Measurements from ENCODE around the gene PRICKLE1. TPM values are rescaled to one million over a fixed set of nuclear protein-coding genes. Genes with fewer than 3 reads are reported as not detected.

Gene PRICKLE1
- total RNA-seq, 1 donor from 2014 or later, result 9.4 TPM

DNA sequence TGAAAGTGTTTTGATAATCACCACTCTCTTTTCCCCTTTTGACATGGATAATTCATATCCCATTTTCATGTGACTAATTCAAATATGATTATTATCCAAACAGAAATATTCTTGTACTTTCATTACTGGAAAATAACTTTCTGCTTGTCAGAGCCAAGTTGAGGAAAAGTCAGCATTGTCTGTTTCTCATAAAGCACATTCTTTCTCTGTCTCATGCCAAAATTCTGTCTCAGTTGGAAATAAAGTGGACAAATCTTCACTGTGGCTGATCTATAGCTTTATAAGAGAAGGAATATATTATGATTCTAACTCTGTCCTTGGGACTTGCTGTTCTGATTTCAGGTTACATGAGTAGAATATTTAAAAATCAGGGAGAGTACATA is 22.7 kb upstream of the PRICKLE1 start:
- peaks cover 3% of the 10 kb centered on the region for H3K36me3 Mint-ChIP-seq (ENCODE audit: low read depth)
- peaks cover 6% of the 10 kb centered on the region for H3K4me1 Mint-ChIP-seq
- no peak for DNase-seq (ENCODE audit: low read depth, low spot score)
- no peak overlapping the region for H3K4me3 Mint-ChIP-seq
- no peaks in the 10 kb centered on the region for H3K27me3 Mint-ChIP-seq (ENCODE audit: low read depth)
- no peak overlapping the region for H3K27ac Mint-ChIP-seq (ENCODE audit: unreplicated experiment)
- H3K9me3 Mint-ChIP-seq, result peaks cover 6% of the 10 kb centered on the region
- TF ChIP-seq, protein P1, sequence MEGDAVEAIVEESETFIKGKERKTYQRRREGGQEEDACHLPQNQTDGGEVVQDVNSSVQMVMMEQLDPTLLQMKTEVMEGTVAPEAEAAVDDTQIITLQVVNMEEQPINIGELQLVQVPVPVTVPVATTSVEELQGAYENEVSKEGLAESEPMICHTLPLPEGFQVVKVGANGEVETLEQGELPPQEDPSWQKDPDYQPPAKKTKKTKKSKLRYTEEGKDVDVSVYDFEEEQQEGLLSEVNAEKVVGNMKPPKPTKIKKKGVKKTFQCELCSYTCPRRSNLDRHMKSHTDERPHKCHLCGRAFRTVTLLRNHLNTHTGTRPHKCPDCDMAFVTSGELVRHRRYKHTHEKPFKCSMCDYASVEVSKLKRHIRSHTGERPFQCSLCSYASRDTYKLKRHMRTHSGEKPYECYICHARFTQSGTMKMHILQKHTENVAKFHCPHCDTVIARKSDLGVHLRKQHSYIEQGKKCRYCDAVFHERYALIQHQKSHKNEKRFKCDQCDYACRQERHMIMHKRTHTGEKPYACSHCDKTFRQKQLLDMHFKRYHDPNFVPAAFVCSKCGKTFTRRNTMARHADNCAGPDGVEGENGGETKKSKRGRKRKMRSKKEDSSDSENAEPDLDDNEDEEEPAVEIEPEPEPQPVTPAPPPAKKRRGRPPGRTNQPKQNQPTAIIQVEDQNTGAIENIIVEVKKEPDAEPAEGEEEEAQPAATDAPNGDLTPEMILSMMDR (conservative IDR thresholded peaks at IDR 0.05), result no peak

DNA sequence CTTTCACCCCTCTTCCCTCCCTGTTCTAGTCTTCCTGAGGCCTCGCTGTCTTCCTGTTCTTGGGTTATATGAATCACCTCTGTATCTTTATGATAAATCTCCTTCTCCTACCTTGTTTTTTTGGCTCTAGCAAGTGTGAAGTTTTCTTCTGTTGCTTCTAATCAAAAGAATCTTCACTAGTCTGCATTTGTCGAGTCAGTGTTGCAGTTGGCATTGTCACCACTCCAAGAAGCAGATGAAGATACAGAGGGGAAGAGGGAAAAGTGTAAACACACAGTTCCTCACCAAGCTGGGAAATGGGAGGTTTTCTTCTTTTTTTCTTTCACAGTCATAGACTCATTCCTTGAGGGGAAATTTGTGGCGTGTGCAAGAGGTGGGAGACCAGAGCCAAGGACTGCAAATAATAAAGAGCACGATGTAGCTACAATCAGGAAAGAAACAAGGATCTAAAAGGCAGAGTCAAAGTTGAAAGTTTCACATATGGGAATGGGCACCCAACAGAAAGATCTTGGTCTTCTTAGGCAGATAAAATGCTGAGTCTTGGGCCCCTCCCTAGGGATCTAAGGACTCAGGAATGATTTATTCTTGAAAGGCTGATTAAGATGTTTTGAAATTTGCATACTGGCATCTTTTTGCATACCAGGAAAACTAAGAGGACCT is 22.2 kb upstream of the PRICKLE1 start:
- H3K4me3 Mint-ChIP-seq, result no peak overlapping the region
- H3K27me3 Mint-ChIP-seq (ENCODE audit: low read depth), result no peaks in the 10 kb centered on the region
- no peak for DNase-seq (ENCODE audit: low read depth, low spot score)
- H3K4me1 Mint-ChIP-seq, result peaks cover 6% of the 10 kb centered on the region
- no peak overlapping the region for H3K27ac Mint-ChIP-seq (ENCODE audit: unreplicated experiment)
- peaks cover 3% of the 10 kb centered on the region for H3K36me3 Mint-ChIP-seq (ENCODE audit: low read depth)
- TF ChIP-seq, protein P1 (conservative IDR thresholded peaks at IDR 0.05), result no peak
- H3K9me3 Mint-ChIP-seq, result peaks cover 6% of the 10 kb centered on the region

DNA sequence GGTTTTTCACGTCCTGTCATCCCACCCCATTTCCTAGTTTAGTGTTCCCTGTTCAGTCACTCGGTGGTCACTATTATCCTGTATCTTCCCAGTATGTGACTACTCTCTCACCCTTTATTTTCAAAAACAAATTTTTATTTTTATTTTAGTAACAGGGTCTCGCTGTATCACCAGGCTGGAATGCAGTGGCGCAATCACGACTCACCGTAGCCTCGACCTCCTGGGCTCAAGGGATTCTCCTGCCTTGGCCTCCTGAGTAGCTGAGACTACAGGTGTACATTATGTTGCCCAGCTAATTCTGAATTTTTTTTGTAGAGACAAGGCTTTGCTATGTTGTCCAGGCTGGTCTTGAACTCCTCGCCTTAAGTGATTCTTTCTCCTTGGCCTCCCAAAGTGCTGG is 20.1 kb upstream of the PRICKLE1 start:
- H3K27ac Mint-ChIP-seq (ENCODE audit: unreplicated experiment), result no peak overlapping the region

DNA sequence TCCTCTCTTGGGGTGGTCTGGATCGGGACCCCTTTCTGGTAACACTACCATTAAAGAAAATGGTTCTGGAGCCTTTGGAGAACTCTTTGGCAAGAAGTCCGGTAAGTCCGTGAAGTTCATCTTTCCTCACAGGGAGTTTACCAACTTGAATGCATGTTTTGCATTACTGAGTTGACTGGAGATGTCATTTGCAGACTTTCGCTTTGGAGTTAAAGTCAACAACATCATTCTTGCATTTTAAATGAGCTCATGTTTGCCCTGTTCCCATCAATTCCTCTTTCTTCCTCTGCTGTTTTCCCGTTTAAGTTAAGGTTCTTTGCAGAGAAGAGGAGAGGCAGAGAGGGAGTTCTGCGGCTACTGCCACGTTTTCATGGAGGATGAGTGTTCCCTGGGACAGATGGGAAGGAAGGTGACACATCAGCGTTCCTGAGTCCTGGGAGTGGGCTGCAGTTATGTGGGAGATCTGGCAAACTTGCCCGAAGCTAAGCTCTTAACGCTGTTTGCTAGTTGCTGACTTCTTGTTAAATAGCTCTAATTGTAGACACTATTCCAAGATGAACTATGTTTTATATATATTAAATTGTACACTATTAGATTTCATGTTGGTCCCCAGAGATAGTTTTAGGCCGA is 18.8 kb upstream of the PRICKLE1 start:
- Mint-ChIP-seq H3K27me3 (ENCODE audit: low read depth) (no peaks in the 10 kb centered on the region), H3K36me3 (ENCODE audit: low read depth) (no peaks in the 10 kb centered on the region), H3K9me3 (peaks cover 4% of the 10 kb centered on the region), H3K4me3 (no peak overlapping the region), H3K4me1 (peaks cover 13% of the 10 kb centered on the region), H3K27ac (ENCODE audit: unreplicated experiment) (no peak overlapping the region)
- DNase-seq (ENCODE audit: low read depth, low spot score), result no peak
- TF ChIP-seq, protein P1 (conservative IDR thresholded peaks at IDR 0.05), result no peak

More for the DNA sequence above, 20.1 kb upstream of the PRICKLE1 start:
- Mint-ChIP-seq H3K9me3 (peaks cover 4% of the 10 kb centered on the region), H3K4me3 (no peak overlapping the region), H3K36me3 (ENCODE audit: low read depth) (peaks cover 3% of the 10 kb centered on the region), H3K27me3 (ENCODE audit: low read depth) (no peaks in the 10 kb centered on the region), H3K4me1 (peaks cover 6% of the 10 kb centered on the region)
- no peak for DNase-seq (ENCODE audit: low read depth, low spot score)
- TF ChIP-seq, protein P1 (conservative IDR thresholded peaks at IDR 0.05), result no peak

DNA sequence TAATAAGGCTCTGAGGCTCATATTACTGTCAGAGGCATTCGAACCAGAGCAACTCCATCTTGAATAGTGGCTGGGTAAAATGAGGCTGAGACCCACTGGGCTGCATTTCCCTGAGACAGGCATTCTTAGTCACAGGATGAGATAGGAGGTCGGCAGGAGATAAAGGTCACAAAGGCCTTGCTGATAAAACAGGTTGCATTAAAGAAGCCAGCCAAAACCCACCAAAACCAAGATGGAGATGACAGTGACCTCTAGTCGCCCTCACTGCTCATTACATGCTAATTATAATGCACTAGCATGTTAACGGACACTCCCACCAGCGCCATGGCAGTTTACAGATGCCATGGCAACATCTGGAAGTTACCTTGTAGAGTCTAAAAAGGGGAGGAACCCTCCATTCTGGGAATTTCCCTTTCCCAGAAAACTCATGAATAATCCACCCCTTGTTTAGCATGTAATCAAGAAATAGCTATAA is 18.1 kb upstream of the PRICKLE1 start:
- Mint-ChIP-seq H3K27ac (ENCODE audit: unreplicated experiment) (no peak overlapping the region), H3K36me3 (ENCODE audit: low read depth) (no peaks in the 10 kb centered on the region), H3K9me3 (peaks cover 4% of the 10 kb centered on the region), H3K4me1 (peaks cover 20% of the 10 kb centered on the region), H3K27me3 (ENCODE audit: low read depth) (no peaks in the 10 kb centered on the region), H3K4me3 (no peak overlapping the region)
- no peak for DNase-seq (ENCODE audit: low read depth, low spot score)
- TF ChIP-seq, protein P1 (conservative IDR thresholded peaks at IDR 0.05), result no peak
